GM12875 (cell line): Measurements from ENCODE around the gene RHBG.

Experiments
- H3K4me3 ChIP-seq: one replicate; pipeline ENCODE4 v1.5.1; 2011; ENCODE audit warnings: low read depth, low read length, control low read depth
- TF ChIP-seq, protein P1 (sequence below): IDR thresholded peaks from 2 replicates; pipeline ENCODE4 v1.5.1; 2011; ENCODE audit warnings: low read depth, mild to moderate bottlenecking, control low read depth, inconsistent platforms, low read length, moderate library complexity, borderline replicate concordance; ENCODE audit not compliant: insufficient read depth

RHBG gene

DNA sequence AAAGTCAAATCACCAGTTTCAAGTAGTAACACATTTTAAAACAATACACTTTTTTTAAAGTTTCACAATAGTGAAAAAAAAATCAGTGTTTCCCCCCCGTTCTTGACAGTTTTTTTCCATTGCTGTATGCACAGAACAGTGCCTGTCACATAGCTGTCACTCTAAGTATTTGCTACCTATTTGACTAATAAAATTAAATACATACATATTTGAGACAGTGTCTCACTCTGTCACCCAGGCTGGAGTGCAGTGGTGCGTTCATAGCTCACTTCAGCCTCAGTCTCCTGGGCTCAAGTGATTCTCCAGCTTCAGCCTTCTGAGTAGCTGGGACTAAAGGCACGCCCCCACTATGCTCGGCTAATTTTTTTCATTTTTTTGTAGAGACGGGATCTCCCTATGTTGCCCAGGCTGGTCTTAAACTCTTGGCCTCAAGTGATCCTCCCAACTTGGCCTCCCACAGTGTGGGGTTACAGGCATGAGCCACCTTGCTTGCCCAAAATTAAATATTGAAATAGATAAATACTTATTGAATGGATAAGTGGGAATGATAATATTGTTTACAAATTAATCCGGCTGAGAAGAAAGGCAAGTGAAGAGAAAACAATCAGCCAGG lies 12.6 kb upstream of the RHBG start:
- TF ChIP-seq, protein P1, sequence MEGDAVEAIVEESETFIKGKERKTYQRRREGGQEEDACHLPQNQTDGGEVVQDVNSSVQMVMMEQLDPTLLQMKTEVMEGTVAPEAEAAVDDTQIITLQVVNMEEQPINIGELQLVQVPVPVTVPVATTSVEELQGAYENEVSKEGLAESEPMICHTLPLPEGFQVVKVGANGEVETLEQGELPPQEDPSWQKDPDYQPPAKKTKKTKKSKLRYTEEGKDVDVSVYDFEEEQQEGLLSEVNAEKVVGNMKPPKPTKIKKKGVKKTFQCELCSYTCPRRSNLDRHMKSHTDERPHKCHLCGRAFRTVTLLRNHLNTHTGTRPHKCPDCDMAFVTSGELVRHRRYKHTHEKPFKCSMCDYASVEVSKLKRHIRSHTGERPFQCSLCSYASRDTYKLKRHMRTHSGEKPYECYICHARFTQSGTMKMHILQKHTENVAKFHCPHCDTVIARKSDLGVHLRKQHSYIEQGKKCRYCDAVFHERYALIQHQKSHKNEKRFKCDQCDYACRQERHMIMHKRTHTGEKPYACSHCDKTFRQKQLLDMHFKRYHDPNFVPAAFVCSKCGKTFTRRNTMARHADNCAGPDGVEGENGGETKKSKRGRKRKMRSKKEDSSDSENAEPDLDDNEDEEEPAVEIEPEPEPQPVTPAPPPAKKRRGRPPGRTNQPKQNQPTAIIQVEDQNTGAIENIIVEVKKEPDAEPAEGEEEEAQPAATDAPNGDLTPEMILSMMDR: no peak
- H3K4me3 ChIP-seq: no peak overlapping the region

DNA sequence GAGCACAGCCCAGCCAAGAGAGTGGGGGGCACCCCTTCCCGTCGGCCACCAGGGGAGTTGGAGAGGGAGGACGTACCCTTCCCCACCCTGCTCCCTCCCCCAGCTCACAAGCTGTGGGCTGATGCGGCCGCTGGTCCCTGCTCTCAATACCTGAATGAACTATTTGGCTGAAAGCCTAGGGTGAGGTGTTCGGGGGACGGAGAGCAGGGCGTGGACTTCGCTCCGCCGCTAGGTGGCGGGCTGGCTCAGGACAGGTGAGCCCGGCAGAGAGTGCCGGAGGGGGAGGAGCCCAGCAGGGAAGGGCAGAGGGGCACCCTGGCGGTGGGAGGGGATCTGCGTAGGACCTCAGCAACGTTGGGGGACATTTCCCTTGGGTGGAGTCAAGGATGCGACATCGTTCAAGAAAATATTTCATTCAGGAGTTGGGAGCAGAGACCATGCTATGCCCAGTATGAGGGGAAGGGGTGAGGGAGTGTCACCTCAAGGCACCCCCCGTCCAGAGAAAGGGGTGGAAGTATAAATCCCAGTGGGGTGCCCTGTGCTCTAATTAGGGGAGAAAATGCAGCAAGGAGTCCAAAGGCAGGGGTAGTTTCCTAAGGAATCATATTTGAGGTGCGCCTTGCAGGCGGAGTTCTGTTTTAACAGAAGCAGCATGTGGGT lies 12.0 kb upstream of the RHBG start:
- TF ChIP-seq, protein P1: peak; percentile 99
- no peak overlapping the region for H3K4me3 ChIP-seq

DNA sequence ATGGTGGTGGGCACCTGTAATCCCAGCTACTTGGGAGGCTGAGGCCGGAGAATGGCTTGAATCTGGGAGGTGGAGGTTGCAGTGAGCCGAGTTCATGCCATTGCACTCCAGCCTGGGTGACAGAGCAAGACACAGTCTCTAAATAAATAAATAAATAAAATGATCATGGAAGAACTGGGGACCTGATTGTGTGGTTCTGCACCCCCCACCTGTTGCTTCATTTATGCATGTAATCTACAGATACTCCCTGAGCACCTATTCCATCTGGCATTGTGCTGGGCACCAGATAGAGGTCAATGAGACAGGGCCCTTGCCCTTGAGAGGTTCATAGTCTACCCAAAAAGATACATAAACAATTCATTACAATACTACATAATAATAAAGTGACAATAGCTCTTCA lies 11.0 kb upstream of the RHBG start:
- TF ChIP-seq, protein P1: no peak
- no peak overlapping the region for H3K4me3 ChIP-seq

DNA sequence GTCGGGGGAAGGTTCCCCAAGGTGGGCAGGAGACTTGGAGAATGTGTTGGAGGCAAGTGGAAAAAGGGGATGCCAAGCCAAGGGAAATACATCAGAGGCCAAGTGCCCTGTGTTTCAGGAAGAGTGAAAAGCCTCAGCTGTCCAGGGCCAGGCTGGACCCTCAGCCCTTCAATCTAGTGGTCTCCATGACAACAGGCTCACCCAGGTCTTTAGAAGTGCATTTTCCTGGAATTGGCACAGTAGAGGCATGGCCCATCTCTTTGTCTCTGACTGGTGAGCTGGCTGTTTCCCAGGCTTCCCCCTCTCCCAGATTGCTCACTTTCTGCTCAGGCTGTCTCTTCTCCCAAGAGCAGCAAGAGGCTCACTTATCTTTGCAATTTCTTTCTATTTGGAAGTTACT lies 10.4 kb upstream of the RHBG start:
- TF ChIP-seq, protein P1: no peak
- no peak overlapping the region for H3K4me3 ChIP-seq

DNA sequence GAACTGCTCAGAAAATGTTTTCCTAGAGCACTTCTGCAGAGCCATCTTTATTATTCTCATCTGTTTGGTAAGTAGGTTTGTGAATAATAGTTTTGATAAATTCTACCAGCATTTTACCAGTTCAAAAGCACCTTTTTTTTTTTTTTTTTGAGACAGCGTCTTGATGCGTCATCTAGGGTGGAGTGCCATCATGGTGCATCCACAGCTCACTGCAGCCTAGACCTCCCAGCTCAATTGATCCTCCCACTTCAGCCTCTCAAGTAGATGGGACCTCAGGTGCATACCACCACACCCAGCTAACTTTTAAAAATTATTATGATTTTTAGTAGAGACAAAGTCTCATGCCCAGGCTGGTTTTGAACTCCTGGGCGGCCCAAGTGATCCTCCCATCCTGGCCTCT lies 9.8 kb upstream of the RHBG start:
- TF ChIP-seq, protein P1: no peak
- no peak overlapping the region for H3K4me3 ChIP-seq

DNA sequence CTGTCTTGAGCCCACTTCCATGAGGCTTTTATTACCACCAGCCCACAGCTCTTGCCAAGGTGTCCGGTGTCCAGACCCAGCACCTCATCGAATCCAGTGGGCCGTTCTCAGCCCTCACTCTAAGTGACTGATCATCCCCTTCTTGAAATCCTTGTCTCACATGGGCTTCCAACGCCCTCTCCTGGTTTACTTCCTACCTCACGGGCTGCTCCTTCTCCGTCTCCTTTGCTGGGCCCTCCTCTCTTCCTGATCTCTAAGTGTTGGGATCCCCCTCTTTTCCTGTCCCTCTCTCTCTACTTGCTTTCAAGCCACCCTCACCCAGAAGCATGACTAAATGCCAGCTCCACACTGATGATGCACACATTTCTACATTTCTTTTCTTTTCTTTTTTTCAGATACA lies 9.0 kb upstream of the RHBG start:
- TF ChIP-seq, protein P1: 0 out of 2 replicates have a peak, but pooled peaks have one; percentile 3
- H3K4me3 ChIP-seq: no peak overlapping the region

DNA sequence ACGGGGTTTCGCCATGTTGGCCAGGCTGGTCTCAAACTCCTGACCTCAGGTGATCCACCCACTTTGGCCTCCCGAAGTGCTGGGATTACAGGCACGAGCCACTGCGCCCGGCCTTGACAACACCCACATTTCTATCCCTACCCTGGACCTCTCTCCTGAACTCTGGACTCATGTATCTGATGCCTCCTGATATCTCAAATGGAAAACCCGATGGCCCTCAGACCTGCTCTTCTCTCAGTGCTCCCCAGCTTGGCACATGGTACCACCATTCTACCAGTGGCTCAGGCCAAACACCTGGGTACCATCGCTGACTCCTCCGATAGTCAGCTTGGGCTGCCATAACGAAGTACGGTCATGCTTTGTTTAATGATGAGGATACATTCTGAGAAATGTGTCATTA lies 8.5 kb upstream of the RHBG start:
- no peak overlapping the region for H3K4me3 ChIP-seq
- TF ChIP-seq, protein P1: no peak
